NB4 (cell line): ENCODE measurements around the gene DDX4.

Experiments
- POLR2A ChIP-seq: IDR thresholded peaks from 2 replicates; pipeline ENCODE4 v1.6.1; 2011; ENCODE audit warnings: mild to moderate bottlenecking; ENCODE audit not compliant: insufficient read length; ENCODE audit errors: extremely low read depth
- TF ChIP-seq, protein P1 (sequence below): IDR thresholded peaks from one replicate; pipeline ENCODE4 v1.5.1; 2012; ENCODE audit warnings: low read depth, low read length

DNA sequence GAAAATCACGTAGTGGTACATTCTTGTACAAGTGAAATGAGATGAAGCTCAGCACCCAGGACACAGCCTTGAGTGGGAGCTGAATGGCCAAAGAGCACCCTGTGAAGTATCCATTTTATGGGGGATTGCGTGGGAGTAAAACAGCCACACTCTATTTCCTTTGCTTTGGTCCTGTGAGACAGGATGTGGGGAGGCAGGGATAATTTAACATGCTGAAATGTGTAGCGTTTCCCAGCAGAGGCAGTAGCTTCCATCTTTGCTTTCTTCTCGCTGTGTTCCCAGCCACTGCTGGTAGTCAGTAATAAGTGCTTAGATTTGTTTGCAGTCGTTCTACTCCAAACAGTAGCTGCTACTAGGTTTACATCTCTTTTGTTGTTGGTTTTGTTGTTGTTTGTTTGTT is 117.6 kb downstream of the DDX4 start:
- TF ChIP-seq, protein P1, sequence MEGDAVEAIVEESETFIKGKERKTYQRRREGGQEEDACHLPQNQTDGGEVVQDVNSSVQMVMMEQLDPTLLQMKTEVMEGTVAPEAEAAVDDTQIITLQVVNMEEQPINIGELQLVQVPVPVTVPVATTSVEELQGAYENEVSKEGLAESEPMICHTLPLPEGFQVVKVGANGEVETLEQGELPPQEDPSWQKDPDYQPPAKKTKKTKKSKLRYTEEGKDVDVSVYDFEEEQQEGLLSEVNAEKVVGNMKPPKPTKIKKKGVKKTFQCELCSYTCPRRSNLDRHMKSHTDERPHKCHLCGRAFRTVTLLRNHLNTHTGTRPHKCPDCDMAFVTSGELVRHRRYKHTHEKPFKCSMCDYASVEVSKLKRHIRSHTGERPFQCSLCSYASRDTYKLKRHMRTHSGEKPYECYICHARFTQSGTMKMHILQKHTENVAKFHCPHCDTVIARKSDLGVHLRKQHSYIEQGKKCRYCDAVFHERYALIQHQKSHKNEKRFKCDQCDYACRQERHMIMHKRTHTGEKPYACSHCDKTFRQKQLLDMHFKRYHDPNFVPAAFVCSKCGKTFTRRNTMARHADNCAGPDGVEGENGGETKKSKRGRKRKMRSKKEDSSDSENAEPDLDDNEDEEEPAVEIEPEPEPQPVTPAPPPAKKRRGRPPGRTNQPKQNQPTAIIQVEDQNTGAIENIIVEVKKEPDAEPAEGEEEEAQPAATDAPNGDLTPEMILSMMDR = peak; percentile 21
- no peak for TF ChIP-seq POLR2A
